GM18502 (cell line): ENCODE data around the gene ERC1.

Experiments used
- ATAC-seq: cut with Tn5 transposase; IDR thresholded peaks from one replicate; pipeline ENCODE4 v1.9.1; 2021; ENCODE audit warnings: mild to moderate bottlenecking; ENCODE audit not compliant: unreplicated experiment, poor library complexity

Gene ERC1

DNA sequence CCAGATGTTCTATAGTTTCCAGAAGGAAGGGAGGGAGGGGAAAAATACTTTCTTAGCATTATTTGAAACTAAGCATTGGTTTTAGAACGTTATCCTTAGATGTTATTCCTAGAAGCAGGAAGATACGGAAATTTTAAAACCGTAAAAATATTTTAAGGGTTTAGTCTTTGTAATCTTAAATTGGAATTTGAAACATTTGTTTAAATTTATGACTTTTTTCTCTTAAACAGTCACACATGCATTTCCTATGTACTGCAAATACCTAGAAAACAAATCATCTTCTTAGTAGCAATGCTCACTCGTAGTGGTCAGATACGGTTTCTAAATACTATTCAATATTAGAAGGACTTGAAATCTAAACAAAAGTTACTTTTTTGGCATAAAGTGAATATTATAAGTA lies 282.0 kb downstream of the ERC1 start:
- no peak for ATAC-seq

DNA sequence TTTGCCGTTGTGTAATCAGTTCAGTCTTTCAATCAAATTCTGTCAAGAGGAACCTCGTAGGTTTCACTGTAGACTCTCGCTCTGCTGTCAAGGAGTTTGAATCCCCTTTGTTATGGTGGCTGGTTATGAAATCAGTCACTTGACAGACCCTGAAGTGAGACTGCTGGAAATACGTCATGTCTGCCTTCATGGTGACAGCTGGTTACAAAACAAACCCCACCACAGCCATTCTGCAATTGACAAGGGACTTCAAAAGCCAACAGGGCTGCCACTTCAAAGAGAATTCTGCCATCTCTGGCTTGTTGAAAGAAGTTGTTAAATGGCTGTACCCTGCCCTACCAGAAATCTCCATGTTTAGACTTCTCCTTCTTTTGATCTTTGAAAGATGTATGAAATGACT lies 286.9 kb downstream of the ERC1 start:
- ATAC-seq, result no peak

DNA sequence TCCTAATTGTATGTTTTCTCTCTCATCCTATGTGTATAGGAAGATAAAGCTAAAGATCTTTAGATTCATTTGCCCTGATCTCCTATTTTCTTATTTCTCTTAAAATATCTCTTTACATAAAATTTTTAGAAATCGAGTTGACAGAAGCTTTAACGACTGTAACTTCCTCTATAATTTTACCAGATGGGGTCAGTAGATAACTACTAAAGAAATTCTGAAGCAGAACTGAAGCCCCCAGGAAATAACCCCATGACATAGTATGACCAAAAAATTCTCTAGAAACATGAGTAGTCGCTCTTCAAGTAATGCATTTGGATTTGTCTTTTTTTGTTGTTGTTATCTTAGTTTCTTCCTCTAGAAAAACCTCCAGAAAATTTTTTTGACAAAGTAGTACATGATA lies 288.0 kb downstream of the ERC1 start:
- ATAC-seq, result no peak

- ATAC-seq, result no peak
Observed at GRCh38 chr12:1280059-1280458, 289.0 kb downstream of the ERC1 start.

GRCh38 chr12:1281683-1282366 lies 290.8 kb downstream of the ERC1 start:
- ATAC-seq, result no peak

GRCh38 chr12:1282670-1283315 lies 291.8 kb downstream of the ERC1 start:
- ATAC-seq, result no peak

DNA sequence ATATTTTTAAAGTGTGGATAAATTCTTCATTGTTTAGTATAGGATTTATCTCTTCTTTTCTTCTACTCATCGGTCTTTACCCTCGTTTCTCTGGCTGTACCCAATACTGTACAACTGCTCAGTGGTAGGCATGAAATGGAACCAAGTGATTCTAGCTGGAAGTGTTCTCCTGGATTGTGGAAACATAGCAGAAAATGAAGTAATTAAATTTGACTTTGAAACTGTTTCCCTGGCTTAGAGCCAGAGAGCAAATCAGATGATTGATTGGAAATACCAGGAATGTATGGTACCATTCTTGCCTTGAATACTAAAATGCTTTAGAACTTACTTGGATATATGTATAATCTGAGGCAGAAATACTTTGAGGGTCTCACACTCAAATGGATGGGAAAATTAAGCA lies 292.3 kb downstream of the ERC1 start:
- no peak for ATAC-seq

GRCh38 chr12:1284611-1285010 lies 293.6 kb downstream of the ERC1 start:
- ATAC-seq, result no peak

DNA sequence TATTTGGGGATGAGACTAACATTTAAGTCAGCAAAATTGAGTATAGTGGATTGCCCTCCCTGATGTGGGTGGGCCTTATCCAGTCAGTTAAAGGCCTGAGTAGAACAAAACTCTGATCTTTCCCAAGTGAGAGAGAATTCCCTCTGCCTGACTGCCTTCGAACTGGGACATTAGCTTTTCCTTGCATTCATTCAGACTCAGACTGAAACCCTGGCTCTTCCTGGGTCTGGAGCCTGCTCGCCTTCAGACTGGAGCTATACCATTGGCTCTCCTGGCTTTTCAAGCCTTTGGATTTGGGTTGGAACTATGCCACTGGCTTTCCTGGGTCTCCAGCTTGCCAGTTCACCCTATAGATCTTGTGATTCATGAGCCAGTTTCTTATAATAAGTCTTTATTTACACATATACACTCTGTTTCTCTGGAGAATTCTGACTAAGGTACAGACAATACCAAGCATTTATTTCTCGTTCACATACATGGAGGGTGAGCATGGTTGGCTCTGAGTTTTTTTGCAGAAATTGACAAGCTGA lies 296.5 kb downstream of the ERC1 start:
- no peak for ATAC-seq

DNA sequence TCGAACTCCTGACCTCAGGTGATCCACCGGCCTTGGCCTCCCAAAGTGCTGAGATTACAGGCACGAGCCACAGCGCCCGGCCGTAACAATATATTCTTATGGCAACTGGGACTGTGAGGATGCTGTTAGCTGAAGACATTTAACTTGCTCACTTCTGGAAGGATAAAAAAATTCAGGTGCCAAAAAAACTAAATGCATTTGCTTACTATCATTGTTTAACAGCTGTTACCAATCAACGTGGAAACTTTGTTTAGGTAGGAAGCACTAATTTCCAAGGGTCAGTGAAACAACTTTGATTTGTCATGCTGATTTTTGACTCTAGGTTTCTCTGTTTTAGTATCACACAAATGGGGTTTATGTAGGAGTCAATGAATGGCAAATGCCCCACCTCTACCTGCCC lies 297.3 kb downstream of the ERC1 start:
- ATAC-seq, result no peak

- ATAC-seq, result no peak
Observed at GRCh38 chr12:1289371-1290155, 298.5 kb downstream of the ERC1 start.

DNA sequence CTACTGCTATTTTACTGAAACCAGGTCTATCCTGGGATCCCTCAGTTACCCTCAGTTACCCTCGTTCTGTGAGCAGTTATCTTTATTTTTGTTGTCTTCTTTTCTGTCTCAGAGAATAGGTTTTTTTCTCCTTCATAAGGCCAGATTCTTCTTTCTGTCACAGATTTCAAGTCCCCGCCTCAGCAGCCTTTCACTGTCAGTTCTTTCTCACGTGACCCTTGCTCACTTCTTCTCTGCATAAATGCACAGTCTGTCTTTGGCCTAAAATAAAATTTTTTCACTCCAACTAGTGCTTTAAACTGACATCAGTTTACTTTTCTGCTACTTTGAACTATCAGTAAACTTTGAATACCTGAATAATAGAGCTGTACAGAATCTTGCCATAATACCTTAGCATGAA lies 299.7 kb downstream of the ERC1 start:
- no peak for ATAC-seq

DNA sequence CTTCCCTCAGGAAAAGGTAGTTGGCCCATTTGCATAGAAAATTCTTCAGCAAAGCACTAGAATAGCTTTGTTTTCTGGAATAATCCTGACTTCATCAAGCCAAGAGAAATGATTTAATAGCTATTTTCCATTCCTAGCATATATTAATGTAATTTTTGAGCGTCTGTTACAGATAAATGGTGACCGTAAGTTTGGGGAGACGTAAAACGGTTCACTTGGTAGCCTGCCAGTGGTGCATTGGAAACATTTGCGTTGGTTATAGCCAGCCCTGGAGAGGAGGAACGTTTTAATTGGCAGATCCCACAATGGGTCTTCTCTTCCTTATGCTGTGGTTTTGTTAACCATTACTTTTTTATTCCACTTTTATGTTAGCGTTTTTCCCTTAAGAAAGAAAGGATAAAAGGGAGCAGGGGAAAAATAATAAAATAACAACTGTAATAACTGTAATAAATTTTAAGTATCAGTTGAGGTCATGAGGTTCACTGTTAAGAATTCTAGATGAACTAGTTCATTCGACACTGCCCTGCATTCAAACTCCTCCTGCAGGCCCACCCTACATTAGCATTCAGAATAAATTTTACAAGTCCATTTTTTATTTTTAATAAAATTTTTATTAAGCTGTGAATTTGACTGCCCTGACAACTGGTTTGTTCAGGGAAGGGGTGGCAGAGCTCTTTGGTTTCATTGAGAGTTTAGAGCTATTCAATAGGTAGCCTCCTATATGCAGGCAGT lies 300.7 kb downstream of the ERC1 start:
- ATAC-seq, result no peak

DNA sequence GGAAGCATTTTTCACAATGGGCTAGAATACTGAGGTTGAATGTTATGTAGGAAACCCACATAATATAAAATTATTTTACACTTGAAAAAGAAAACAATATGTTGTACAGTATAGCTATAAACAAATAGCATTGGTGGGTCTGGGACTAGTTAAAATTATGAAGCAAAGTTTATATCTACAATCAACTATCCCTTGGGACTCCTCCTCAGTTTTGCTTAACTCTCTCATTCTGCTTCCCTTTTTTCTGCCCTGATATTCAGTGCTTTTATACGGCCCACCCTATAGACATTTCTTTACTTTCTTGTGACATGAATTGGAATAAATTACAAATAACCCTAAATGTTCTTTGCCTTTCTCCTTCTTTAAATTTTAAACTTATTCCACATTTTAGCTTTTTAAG lies 302.9 kb downstream of the ERC1 start:
- no peak for ATAC-seq

GRCh38 chr12:1297206-1297605 lies 306.2 kb downstream of the ERC1 start:
- no peak for ATAC-seq

GRCh38 chr12:1297639-1298175 lies 306.7 kb downstream of the ERC1 start:
- no peak for ATAC-seq

GRCh38 chr12:1300460-1300859 lies 309.4 kb downstream of the ERC1 start:
- ATAC-seq, result no peak

- ATAC-seq, result no peak
Observed at GRCh38 chr12:1302201-1302870, 311.3 kb downstream of the ERC1 start.

- no peak for ATAC-seq
Observed at GRCh38 chr12:1305063-1305434, 314.0 kb downstream of the ERC1 start.
